Duodenal mucosa (tissue), 2 donors: ENCODE results near the gene TSPAN2.

Experiments used
- H3K27ac ChIP-seq: one replicate; pipeline ENCODE4 v1.7.0; 2013; ENCODE audit warnings: low read depth, low read length
- H3K27me3 ChIP-seq, 2 donors: one replicate each; pipeline ENCODE4 v1.7.0; 2013; ENCODE audit warnings: low read length in 2 of 2, control low read depth in 1 of 2; ENCODE audit not compliant: insufficient read depth in 2 of 2, control insufficient read depth in 1 of 2
- H3K36me3 ChIP-seq, 2 donors: one replicate each; pipeline ENCODE4 v1.7.0; 2013; ENCODE audit warnings: low read length in 2 of 2, control low read depth in 1 of 2; ENCODE audit not compliant: insufficient read depth in 2 of 2, control insufficient read depth in 1 of 2
- H3K4me1 ChIP-seq, 2 donors: one replicate each; pipeline ENCODE4 v1.7.0; 2013; ENCODE audit warnings: low read length in 2 of 2, control low read depth in 1 of 2; ENCODE audit not compliant: insufficient read depth in 2 of 2, control insufficient read depth in 1 of 2
- H3K4me3 ChIP-seq, 2 donors: one replicate each; pipeline ENCODE4 v1.7.0; 2013; ENCODE audit warnings: low read length in 2 of 2, low read depth in 1 of 2
- H3K9ac ChIP-seq, 2 donors: one replicate each; pipeline ENCODE4 v1.7.0; 2013; ENCODE audit warnings: low read length in 2 of 2, low read depth in 1 of 2
- H3K9me3 ChIP-seq, 2 donors: one replicate each; pipeline ENCODE4 v1.7.0; 2013; ENCODE audit warnings: low read length in 2 of 2, control low read depth in 1 of 2; ENCODE audit not compliant: control insufficient read depth in 1 of 2

Gene TSPAN2

DNA sequence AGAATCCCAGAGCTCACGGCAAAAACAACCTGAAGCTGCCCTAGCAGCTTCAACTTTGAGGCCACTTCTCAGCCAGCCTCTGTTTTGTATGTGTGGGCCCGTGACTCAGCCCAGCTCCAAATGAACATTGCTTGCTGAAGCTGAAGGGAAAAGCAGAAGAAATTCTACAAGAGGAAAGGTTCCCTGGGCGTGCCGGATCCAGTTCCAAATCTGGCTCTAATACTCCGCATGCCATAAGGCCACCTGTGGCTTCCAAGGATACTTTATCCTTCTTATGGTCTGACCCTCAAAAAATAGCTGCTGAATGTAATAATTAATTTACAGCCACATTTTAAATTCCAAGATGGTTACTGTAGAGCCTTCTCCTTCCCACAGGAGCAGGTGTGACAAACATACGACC lies 24.3 kb downstream of the TSPAN2 start:
- no peak overlapping the region for H3K27ac ChIP-seq
- H3K4me1 ChIP-seq, result peaks cover 15 to 26% of the 10 kb centered on the region in 2 donors
- no peak overlapping the region for H3K4me3 ChIP-seq
- H3K27me3 ChIP-seq, result no peaks in the 10 kb centered on the region
- no peaks in the 10 kb centered on the region for H3K9me3 ChIP-seq
- no peaks in the 10 kb centered on the region for H3K36me3 ChIP-seq
- no peak overlapping the region for H3K9ac ChIP-seq

GRCh38 chr1:115064461-115064860 lies 24.8 kb downstream of the TSPAN2 start:
- H3K27ac ChIP-seq, result no peak overlapping the region
- no peaks in the 10 kb centered on the region for H3K27me3 ChIP-seq

GRCh38 chr1:115063228-115063901 lies 25.9 kb downstream of the TSPAN2 start:
- Histone ChIP-seq H3K4me1 (peaks cover 12 to 14% of the 10 kb centered on the region in 2 donors), H3K27ac (no peak overlapping the region), H3K27me3 (no peaks in the 10 kb centered on the region), H3K36me3 (no peaks in the 10 kb centered on the region), H3K9ac (no peak overlapping the region), H3K4me3 (no peak overlapping the region), H3K9me3 (no peaks in the 10 kb centered on the region)

More at GRCh38 chr1:115064461-115064860, 24.8 kb downstream of the TSPAN2 start:
- no peaks in the 10 kb centered on the region for H3K36me3 ChIP-seq
- H3K4me3 ChIP-seq, result no peak overlapping the region
- no peaks in the 10 kb centered on the region for H3K9me3 ChIP-seq
- H3K9ac ChIP-seq, result no peak overlapping the region
- peaks cover 12 to 21% of the 10 kb centered on the region in 2 donors for H3K4me1 ChIP-seq

DNA sequence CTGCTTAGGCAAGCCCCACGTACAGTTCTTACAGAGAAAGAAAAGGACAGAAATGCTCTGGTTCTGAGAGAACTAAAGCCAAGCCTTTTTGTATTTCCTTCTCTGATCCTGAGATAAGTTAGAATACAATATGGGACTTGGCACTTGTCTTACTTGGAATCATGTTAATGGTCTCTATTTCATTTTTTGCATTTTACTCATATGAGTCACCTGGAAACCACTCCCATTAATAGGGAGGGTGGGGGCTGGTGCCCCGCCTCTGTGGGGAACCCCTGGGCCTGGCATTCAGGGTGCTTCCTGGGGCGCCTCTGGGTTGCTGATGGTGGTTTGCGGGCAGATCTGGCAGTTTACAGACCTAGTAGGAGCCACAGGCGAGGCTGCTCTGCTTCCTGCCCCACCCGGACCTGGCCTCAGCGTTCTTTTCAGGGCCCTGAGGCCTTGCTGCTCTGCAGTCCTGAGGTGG lies 26.7 kb downstream of the TSPAN2 start:
- H3K27me3 ChIP-seq, result no peaks in the 10 kb centered on the region
- no peaks in the 10 kb centered on the region for H3K36me3 ChIP-seq
- no peak overlapping the region for H3K4me3 ChIP-seq
- peaks cover 9 to 10% of the 10 kb centered on the region in 2 donors for H3K4me1 ChIP-seq
- no peak overlapping the region for H3K27ac ChIP-seq
- no peak overlapping the region for H3K9ac ChIP-seq
- H3K9me3 ChIP-seq, result no peaks in the 10 kb centered on the region

GRCh38 chr1:115060501-115060900 lies 28.8 kb downstream of the TSPAN2 start:
- Histone ChIP-seq H3K27me3 (no peaks in the 10 kb centered on the region), H3K9ac (no peak overlapping the region), H3K4me3 (no peak overlapping the region), H3K4me1 (peaks cover 9 to 10% of the 10 kb centered on the region in 2 donors), H3K9me3 (no peaks in the 10 kb centered on the region), H3K27ac (no peak overlapping the region), H3K36me3 (no peaks in the 10 kb centered on the region)

DNA sequence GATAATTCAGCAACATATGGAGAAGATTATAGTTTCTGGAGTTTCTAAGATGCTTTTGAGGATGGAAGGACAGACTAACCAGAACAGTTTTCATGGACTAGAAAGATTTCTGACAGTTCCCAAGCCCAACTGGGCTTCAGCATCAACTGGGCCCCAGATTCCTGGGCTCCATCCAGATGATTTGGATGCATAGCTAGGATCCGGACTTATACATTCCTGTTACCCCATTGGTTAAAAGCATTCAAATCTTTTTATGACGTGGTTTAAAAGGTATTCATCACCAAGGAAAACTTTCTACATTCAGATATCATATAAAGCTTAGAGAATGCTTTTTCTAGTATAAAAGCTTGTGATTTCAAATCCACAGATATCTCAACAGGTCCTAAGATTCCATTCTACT lies 30.0 kb downstream of the TSPAN2 start:
- H3K36me3 ChIP-seq, result no peaks in the 10 kb centered on the region
- no peaks in the 10 kb centered on the region for H3K27me3 ChIP-seq

DNA sequence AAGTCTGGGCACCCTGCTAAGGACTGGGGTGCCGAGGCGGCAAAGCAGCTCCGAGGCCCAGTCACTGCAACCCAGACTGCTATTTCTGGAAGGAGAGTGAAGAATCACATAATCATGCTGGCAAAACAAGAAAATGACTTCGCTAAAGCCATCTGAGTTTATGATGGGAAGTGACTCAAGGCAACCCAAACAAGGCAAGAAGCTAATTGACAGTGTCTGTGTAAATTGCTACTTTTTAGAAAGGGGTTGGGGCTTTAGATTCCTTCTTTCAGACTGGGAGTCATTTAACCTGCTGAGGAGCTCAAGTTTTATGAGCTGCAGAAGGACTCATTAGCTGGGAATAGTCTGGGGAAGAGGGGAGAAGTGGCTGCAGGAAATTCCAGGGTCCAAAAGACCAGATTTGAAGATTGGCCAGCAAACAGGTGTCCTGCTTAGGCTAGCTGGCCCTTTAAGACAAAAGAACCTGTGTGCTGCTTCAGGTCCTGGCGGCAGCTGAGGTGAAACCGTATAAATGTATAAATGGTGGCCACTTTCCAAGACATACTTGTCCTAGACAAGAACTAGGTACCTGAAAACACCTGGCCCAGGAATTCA lies 31.5 kb downstream of the TSPAN2 start:
- H3K4me3 ChIP-seq, result no peak overlapping the region
- no peaks in the 10 kb centered on the region for H3K36me3 ChIP-seq
- H3K27me3 ChIP-seq, result no peaks in the 10 kb centered on the region
- H3K4me1 ChIP-seq, result peaks cover 7 to 8% of the 10 kb centered on the region in 2 donors
- H3K27ac ChIP-seq, result no peak overlapping the region
- no peaks in the 10 kb centered on the region for H3K9me3 ChIP-seq
- H3K9ac ChIP-seq, result no peak overlapping the region

More for the DNA sequence above, 30.0 kb downstream of the TSPAN2 start:
- no peaks in the 10 kb centered on the region for H3K9me3 ChIP-seq
- H3K27ac ChIP-seq, result no peak overlapping the region
- H3K4me1 ChIP-seq, result peaks cover 9 to 10% of the 10 kb centered on the region in 2 donors
- H3K4me3 ChIP-seq, result no peak overlapping the region
- no peak overlapping the region for H3K9ac ChIP-seq

DNA sequence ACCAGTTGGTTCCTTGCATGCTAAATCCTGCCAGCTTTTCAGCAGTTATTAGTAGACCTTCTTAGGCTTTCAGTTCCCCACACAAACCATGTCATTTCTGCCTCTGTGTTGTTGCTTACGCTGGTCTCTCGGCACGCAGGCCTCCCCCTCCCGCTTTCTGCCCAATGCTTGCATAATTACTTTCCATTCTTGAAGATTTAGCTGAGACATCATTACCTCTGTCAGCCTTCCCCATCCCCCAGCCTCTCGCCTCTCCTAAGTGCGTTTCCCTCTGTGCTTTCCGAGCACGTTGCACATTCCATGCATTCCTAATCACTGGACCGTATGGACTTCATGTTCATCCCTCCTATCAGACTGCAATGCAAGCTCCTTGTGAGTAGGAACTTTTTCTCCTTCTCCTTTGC lies 32.9 kb downstream of the TSPAN2 start:
- H3K4me1 ChIP-seq, result no peaks in the 10 kb centered on the region
- no peaks in the 10 kb centered on the region for H3K36me3 ChIP-seq
- H3K27ac ChIP-seq, result peak overlapping the region; percentile 15
- H3K4me3 ChIP-seq, result peak overlapping the region in 1 of 2 donors; percentile 3
- no peaks in the 10 kb centered on the region for H3K9me3 ChIP-seq
- no peak overlapping the region for H3K9ac ChIP-seq
- H3K27me3 ChIP-seq, result no peaks in the 10 kb centered on the region

GRCh38 chr1:115052454-115053083 lies 36.7 kb downstream of the TSPAN2 start:
- no peaks in the 10 kb centered on the region for H3K4me1 ChIP-seq
- no peak overlapping the region for H3K4me3 ChIP-seq
- H3K36me3 ChIP-seq, result no peaks in the 10 kb centered on the region

GRCh38 chr1:115051850-115052249 lies 37.5 kb downstream of the TSPAN2 start:
- Histone ChIP-seq H3K36me3 (no peaks in the 10 kb centered on the region), H3K4me1 (no peaks in the 10 kb centered on the region), H3K4me3 (no peak overlapping the region), H3K27me3 (no peaks in the 10 kb centered on the region), H3K9ac (no peak overlapping the region), H3K27ac (no peak overlapping the region), H3K9me3 (no peaks in the 10 kb centered on the region)

More at GRCh38 chr1:115052454-115053083, 36.7 kb downstream of the TSPAN2 start:
- Histone ChIP-seq H3K9me3 (no peaks in the 10 kb centered on the region), H3K27ac (no peak overlapping the region), H3K9ac (no peak overlapping the region), H3K27me3 (no peaks in the 10 kb centered on the region)
